Keratinocyte (primary cell): ENCODE data around the gene METTL9.

Source experiments
- CTCF ChIP-seq, 3 experiments: IDR thresholded peaks in 1 of 3; conservative IDR thresholded peaks in 1 of 3; optimal IDR thresholded peaks in 1 of 3; 2 replicates in 2 of 3; 3 replicates in 1 of 3; pipeline versions ENCODE3 to v1.5.1; 2011; ENCODE audit warnings: low read length in 3 of 3, mild to moderate bottlenecking in 3 of 3, moderate library complexity in 2 of 3, control low read depth in 1 of 3, inconsistent platforms in 1 of 3; ENCODE audit not compliant: insufficient read depth in 2 of 3; ENCODE audit errors: extremely low read depth in 1 of 3
- EZH2 ChIP-seq: IDR thresholded peaks from one replicate; pipeline ENCODE4 v1.6.1; 2012; ENCODE audit warnings: inconsistent platforms, mild to moderate bottlenecking, low read length, moderate library complexity

GRCh38 chr16:21620592-21620991 is 21.2 kb downstream of the METTL9 start:
- TF ChIP-seq CTCF (optimal IDR thresholded peaks at IDR 0.05 in 1 of 3, IDR thresholded peaks at IDR 0.05 in 1 of 3, conservative IDR thresholded peaks at IDR 0.05 in 1 of 3; ENCODE audit: extremely low read depth in 1 of 3, insufficient read depth in 2 of 3, low read length in 3 of 3) (no peak), EZH2 (no peak)
